Measurements from ENCODE around the gene NIT1.
A peak's percentile ranks its signal among the peaks of the same experiment; 100 is the strongest.

The NIT1 gene, protein sequence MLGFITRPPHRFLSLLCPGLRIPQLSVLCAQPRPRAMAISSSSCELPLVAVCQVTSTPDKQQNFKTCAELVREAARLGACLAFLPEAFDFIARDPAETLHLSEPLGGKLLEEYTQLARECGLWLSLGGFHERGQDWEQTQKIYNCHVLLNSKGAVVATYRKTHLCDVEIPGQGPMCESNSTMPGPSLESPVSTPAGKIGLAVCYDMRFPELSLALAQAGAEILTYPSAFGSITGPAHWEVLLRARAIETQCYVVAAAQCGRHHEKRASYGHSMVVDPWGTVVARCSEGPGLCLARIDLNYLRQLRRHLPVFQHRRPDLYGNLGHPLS

DNA sequence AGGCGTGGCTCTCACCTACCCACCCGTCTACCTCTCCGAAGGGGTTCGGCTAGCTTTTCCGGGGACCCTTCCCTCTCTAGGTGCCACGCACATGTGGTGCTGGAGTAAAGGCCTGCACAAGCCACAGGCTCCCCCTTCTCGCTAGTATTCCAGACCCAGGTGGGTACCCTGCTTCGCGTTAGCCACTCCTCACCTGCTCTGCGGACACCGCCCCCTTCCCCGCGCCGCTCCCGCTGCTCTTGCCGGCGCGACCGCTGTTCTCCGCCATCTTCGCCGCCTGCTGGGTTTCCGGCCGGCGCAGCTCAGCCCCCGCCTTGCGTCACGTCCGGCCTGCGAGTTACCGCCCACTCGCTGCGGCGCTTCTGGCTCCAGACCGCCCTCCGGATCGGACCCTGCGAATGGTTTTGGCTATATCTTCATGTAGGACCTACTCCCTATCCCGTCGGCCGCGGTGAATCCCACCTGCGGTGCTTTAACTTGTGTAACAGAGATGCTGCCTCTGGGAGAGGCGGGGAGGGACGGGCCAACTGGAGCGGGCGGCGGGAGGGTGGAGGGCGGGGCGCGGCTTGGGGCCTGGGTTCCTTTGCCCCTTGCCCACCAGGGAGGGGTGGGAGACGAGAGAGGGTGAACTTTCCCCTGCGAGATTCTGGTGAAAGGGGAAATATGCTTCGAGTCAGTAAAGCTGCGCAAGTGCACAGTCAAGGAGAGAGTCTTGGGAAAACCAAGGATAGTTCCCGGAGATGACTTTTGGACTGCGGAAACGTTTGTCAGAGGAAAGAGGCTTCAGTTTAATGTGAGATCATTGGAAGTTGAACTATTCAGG, at the start of gene NIT1, which contains the start of gene PFDN2:
Gene NIT1 (plus strand): TSS at position 347 of the 823 bp plus-strand sequence. CDS start 72 bp downstream, at position 419.
Gene PFDN2 (minus strand): TSS at position 279 of the 823 bp plus-strand sequence. CDS start 11 bp downstream, at position 268.
- peak; percentile 66 to 91 for DNase-seq

DNA sequence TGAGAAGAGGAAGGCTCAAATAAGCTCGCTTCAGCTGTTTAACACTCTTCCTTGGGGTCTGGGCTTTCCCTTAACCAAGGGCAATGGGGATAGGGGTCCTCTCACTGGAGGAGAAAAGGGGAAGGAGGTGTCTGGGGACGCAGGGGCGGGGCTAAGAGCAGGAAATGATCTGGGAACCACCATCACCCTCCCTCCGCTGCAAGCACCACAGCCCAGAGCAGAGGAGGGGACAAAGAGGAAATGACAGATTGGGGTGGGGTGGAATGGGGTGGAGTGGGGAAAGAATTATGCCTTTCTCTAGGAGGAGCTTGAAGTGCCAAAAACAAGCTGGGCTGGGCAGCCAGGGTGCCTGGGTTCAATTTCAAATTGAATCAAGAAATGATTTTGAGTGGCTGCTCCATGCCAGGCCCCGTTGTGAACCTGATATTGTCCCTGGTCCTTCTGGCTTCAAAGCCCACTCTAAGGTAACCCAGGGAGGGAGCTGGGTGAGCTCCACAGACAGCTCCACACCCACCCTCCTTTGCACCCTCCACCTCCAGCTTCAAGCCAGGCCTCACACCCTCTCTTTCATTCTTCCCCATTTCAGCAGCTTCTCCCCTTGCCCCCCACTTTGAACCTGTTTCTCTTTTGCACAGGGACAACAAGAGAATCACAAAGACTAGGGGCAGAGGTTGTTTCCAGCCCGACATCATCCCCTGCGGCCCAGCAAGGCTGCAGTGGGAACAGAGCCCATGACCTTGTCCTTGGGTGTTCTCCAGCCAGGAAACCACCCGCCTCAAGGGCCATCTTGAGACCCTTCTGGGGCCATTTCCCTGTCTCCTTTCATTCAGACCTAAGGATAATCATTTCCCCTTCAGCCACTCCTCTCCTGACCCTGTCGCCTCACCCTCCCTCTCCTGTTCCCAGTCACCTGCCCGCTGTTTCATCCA, 49.3 kb upstream of the NIT1 start:
- DNase-seq, result no peak

DNA sequence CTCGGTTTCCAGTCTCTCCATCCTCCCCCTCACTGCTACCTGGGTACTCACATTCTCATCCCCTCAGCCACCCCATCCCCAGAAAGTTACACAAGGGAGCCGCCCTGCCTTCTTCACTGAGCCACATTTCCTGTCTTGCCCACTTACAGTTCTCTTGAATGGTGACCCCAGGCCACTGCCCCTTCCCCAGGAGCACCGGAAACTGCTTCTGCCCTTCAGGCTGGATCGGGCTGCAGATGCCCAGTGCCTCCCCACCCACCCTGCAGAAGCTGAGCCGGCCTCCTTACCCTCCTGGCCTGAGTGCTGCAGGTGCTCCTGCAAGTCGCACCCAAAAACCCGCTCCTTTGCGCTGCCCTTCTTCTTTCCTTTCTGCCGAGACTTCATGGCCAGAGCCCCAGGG, 48.7 kb upstream of the NIT1 start:
- no peak for DNase-seq

DNA sequence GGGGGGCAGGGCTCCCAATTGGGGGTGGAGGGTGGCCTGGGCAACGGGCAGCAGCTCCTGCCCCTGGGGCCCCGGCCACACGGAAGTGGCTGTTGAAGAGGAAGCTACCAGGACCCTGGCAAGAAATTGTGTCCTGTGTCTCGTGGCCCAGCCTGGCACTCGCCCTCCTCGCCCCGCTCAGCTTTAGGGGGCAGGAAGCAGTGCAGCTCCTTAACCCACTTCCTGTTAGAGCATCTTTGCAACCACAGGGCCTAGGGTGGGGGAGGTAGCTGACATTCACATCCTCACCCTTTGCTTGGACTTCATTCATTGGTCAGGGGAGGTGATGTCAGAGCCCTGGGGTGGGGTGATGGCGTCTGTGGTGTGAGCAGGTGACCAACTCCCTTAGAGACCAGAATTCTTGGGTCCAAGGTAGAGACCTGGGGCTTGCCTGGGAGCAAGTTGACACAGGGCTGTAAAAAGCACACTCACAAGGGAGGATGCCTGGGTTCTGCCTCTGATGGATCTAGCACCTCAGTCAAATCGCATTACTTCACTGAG, 48.1 kb upstream of the NIT1 start, which contains the start of gene ARHGAP30:
Gene ARHGAP30 (minus strand): TSS at position 161 of the 540 bp plus-strand sequence. CDS start 267 bp downstream, outside the sequence.
- no peak for DNase-seq

DNA sequence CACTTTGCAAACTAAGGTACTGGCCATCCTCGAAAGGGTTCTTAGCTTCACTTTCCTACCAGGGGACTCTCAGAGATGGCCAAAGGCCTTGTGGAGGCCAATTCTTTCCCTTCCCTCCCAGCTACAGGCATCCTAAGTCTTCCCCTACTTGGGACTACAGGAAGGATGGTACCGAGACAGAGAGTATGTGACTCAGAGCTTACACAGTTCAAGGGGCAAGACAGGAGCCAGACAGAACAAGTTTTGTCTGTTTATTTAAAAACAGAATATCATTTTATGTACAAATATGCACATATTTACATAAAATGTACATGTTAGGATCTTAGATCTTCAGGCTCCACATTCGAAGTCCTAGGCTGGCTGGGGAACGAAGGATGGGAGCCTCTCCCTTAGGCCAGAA, 47.1 kb upstream of the NIT1 start:
- no peak for DNase-seq

DNA sequence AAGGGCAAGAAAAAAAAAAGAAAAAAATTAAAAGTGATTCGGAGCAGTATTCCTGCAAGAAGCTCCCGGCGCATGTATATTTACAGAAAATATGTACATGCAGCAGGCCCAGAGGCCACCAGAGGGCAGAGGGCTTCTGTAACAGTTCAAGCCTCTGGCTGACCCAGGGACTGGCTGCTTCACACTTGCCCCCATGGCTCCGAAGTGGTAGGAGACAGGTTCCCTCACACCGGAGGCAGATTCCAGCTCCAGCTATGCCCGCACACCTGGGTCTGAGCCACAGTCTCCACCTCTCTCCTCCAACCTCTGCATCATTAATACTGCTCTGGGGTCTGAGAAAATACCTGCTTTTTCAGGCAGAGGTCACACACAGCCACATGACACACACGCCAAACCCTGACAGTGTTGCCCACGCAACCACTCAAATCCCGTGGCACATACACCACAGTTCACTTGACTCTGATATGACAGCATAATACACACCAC, 46.0 kb upstream of the NIT1 start:
- peak; percentile 31 to 38 for DNase-seq

DNA sequence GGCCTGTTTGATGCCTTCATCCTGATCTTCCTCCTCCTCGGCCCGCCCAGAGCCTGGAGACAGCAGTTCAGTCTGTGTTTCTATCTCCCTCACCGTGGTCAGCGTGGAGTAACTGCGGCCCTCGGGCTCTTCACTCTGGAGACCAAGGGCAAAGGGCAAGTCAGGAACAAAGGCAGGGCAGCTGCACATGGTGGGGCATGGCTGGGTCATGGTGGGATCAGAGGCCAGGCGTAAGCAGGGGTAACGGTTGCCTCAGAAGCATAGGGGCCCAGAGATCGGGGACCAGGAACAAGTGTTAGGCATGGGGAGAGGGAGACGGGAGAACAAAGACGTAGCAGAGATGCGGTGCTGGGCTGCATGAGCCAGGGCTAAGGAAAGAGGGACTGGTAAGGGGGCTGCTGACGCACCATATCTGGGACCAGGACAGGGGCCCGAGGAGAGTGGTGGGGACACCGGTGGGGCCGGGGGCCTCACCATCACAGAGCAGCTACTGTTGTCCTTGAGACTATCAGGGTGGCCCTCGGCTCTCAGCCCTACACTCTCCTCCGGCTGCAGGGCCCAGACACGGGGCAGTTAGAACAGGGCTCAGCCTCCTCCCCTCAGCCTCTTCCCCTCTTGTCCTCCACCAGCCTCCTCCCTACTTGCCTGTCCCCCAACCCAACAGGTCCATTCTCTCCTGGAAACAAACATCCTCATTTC, 45.0 kb upstream of the NIT1 start:
- DNase-seq, result no peak

DNA sequence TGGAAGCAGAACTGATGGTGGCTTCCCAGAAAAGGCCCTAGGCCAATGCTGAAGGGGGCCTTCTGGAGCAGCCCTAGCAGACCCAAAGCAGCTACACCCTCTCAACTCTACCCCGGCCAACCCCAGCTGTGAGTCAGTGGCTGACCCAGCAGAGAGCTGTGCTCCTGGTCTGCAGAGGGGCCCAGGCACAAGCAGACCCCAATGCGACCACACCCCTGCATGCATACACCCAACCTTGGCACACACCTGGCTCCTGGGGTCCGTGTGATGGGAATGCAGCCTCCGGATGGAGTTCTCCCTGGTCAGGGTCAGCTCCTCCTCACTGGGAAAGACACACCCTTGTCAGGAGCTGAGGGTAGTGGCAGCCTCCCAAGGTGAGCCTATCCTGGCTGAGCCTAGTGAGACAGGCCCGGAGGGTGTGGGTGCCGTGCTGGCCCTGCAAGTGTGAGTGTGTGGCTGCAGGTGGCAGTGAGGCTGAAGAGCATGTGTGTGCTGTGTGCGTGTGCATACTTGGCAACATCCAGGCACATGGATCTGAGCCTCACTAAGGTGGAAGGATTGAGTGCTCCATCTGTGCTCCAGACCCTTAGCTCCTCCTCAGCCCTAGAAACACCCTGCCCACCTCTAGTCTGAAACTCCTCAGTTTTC, 44.3 kb upstream of the NIT1 start:
- no peak for DNase-seq

DNA sequence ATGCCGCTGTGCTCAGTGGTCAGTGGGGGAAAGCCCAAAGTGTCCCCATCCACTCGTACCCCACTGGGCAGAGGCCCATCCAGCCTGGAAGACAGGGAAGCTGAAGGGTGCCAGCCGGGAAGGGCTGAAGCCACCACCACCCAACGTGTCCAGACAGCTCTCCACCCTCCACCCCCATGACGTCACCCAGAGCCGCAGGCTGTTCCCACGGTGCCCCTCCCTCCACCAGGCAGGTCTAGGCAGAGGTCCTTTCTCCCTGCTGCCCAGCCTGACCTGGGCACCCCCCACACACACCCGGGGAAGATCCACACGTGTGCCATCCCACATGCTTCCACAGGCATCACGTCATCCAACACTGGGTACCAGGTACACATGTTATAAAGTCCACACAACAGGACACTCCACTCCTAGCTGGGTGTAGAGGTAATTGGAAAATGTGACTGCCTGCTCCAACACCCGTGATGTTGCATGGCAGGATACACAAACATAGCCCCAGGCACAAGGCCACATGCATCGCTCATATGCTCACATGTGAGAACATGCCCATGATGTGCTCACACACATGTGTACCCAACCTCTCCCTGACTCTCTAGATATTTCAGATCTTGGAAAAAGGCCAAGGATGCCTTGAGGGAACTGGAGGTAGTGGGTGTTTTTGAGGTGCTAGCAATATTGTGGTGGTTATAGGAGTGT, 43.1 kb upstream of the NIT1 start:
- peak in 1 of 2 experiments; percentile 41 for DNase-seq

DNA sequence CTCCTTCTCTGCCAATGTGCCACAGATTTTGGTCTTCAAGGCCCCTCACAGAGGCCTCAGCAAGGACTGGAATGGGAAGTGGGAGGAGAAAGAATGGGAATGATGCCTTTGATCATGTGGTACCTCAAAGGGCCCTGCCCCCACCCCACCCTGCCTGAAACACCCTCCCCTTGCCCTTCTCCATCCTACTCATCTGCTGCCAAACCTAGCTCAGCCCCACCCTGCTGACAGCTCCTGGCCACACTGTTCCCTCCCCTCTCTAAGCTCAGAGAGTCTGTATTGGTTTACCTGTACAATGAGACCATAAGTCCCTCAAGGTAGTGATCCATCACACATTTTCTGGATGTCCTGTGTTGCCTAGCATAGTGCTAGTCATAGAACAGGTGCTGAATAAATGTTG, 41.5 kb upstream of the NIT1 start:
- no peak for DNase-seq

DNA sequence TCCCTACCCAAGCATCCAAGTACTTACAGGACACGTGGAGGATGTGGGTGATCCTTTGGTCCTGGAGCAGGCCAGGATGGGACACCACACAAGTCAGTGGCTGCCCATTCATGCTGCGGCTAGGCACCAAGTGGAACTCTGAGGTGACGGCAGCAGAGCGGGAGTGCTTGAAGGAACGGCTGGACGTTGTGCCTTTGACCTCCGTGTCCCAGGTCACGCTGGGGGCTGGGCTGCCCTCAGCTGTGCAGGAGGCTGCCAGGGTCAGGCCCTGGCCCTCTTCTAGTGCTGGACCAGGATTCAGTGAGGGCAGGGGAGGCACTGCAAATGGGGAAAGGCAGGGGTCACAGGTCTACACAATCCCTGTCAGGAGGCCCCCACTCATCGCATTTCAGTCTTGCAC, 40.5 kb upstream of the NIT1 start:
- DNase-seq, result no peak

DNA sequence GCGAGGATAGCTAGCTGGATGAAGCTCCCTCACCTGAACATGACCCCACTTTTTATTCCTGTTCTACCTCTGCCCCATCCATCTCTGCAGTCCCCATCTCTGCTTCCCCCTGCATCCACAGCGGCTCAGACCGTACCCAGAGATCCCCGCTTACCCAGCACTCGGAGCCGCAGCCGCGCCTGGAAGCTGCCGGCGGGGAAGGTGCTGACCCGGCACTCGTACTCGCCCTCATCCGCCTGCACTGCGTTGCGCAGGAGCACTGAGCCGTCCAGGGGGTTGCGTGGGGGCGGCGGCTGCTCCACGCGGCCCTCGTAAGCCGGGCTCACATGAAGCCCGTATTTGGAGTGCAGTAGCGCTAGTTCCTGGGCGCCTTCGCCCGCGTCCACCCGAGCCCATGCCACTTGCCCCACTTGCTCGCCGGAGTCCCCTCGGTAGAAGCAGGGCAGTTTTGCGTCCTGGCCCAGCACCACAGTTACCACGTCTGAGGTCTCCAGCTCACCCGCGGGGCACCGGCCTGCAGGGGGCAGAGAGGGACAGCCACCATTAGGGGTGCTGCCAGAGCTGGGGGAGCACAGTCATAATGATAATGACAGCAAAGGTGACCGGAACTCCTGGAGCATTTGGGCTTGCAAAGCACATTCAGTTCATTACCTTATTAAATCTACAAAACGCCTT, 38.3 kb upstream of the NIT1 start:
- no peak for DNase-seq

DNA sequence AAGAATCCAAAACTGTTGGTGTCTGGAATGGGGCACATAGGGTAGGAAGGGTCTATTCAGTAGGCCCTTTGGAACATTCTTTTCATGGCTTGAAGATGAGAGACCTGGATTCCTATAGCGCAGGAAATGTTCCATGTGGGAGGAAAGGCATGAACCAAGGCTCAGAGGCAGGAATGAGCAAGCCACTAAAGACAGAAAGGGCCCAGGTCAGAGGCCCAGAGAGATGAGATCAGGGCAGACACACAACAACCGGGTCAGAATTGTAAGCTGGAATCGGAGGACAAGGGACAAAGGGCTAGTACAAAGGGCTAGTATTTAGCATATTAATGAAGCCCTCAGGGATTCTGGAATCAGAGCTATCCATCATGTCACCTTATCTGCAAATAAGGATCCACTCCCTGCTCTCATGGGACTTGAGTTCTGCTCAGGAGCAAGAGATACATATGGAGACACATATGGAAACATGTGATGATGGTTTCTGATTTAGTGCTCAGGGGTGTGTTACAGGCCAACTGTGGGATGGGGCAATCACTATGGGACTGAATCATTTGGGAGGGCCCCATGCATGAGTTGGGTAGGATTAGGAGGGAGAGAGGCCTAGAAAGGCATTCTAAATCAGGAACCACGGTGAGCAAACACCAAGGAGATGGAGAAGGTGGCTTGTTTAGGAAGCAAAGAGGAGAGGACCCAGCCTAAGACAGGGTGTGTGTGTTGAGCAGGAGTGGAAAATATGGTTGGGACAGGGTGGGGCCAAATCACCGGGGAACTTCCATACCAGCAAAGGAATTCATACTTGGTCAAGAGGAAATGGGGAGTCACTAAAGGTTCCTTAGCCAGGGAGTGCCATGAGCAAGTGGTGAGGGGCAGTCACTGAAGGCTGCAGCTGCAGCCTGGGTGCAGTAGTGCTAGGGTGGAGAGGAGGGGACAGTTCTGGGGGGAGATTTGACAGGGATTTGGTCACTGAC, 37.2 kb upstream of the NIT1 start:
- DNase-seq, result no peak

DNA sequence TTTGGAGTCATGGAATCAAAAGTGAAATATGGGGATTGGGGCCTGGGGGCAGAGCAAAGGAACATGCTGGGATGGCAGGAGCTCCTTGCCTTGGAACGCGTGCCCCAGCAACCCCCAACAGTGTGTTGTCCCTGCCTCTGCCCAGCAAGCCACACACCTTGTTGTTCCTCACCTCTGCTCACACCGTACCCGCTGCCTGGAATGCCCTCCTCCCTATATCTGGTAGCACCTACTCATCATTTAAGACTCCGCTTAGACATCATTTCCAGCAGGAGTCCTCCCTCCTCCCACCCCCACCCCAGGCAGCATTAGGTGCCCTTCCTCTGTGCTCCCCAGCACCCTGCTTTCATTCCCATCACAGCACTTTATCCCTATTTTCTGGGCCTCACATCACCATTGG, 36.4 kb upstream of the NIT1 start:
- DNase-seq, result no peak

DNA sequence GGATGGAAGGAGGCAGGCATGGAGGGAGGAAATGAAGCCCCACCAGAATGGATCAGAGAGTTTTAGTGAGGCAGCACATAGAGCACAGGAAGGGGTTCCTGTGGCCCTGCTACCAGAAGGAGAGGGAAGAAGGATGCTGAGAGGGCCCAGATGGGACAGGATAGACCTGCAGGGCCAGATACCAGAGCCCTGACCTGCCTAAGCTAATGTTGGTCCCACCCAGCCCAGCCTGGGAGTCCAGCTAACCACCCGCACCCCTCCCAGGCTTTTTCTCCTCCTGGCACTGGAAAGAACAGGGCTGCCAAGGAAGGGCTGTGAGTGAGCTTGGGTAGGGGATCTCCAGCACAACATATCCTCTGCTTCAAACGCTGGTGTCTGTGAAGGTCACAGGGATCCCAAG, 35.4 kb upstream of the NIT1 start:
- no peak for DNase-seq

DNA sequence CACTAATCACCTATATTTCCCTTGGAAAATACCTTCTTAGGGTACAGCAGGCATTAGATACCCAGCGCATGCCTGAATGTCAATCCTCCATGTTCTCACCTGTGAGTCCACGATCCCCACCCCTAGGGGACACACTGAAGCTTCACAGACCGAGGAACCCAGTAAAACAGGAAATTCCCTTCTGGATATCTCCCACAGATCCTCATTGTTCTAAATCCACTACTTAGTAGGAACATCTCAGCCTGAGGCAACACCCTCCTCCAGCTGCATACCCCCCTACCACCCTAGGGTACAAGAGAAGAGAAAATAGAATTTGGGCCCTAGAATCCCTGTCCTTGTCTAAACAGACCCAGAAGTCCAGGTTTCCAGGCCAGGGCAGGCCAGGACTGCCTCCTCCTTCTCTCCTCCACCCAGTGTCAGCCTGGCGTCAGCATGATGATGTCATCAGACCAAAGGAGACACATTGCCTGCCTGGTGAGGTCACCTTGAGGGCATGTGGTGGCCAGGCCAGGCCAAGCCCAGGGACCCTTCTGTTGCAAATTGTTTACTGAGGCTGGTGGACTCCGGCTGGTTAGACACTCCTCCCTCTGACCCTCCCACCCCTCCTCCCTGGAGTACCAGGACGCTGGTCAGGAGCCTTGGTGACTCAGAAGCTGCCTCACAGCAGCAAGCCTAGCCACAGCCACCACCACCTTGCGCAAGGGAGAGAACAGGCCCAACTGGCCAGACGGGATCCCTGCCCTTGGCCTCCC, 34.7 kb upstream of the NIT1 start:
- DNase-seq, result peak in 1 of 2 experiments; percentile 6

DNA sequence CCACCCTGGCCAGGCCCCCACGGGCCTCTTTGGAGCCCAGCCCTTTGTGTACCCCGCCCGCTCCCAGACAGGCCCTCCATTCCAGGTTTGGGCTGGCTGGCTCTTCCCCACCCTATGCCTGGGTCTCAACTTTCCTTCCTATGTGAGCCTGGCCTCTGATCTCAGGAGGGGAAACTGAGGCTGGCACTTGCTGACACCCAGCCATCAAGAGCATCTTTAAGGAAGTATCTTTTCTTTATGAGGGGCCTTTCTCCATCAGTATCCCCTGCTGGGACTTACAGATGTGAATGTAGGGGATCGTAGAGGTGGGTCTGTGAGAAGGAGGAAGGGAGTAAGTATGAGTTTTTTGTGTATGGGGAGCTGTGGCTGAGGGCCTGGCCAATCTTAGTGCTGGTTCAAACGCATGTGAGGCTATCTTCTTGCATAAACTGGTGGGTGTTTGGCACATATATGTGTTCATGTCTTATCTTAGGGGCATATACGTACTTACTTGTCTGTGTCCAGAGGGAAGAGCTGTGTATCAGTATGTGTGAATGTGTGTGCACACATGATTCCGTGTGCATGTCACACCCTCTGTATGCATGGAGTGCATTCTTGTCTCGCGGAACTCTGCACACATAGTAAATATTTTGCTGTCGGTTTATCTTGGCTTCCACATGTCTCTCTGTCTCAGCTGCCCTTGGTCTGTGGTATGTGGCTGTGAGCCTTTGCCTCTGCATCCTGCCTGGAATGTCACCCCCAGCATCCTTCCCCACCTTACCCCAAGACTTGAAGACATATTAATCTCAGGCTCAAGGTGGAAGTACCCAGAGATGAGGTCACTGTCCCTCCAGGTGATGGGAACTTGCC, 33.9 kb upstream of the NIT1 start:
- DNase-seq, result no peak

Measured in SHP77 (cell line).